ENCODE results near the gene PIN1. TPM values are rescaled to one million over a fixed set of nuclear protein-coding genes. Genes with fewer than 3 reads are reported as not detected.

The PIN1 gene
- total RNA-seq, result 40.4 and 46.2 TPM in 2 replicates

DNA sequence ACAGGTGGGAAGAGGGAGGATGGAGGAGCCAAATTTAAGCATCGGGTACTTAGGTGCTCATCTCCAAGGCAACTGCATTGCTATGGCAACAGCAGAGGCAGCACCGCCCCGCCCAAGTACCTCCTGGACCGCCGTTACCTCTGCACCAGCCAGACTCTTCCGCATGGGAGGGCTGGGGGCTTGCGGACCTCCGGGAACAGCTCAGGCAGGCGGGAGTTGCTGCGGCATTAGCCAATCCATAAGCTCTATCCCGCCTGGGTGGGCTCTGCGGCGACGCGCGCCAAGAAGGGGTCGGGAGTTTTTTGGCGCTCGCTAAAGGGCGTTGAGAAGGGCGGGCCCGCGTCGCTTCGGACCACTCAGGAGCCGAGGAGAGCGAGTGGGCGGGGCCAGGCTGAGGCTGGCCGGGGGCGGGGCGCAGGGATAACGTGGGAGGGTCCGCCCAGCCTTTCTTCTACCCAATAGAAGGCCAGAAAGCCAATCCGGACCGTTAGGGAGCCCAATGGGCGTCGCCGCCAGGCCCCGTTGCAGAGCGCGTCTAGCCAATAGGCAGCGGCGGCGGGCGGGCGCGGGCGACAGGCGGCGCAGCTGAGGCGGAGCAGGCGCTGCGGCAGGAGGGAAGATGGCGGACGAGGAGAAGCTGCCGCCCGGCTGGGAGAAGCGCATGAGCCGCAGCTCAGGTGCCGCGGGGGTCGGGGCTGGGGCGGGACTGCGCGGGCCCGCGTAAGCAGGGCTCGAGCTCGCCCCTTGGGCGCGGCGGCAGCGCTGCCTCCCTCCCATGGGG, at the start of gene PIN1:
PIN1 (plus strand) TSS at position 593 of the 781 bp plus-strand sequence; CDS start at position 620, 27 bp downstream.

DNA sequence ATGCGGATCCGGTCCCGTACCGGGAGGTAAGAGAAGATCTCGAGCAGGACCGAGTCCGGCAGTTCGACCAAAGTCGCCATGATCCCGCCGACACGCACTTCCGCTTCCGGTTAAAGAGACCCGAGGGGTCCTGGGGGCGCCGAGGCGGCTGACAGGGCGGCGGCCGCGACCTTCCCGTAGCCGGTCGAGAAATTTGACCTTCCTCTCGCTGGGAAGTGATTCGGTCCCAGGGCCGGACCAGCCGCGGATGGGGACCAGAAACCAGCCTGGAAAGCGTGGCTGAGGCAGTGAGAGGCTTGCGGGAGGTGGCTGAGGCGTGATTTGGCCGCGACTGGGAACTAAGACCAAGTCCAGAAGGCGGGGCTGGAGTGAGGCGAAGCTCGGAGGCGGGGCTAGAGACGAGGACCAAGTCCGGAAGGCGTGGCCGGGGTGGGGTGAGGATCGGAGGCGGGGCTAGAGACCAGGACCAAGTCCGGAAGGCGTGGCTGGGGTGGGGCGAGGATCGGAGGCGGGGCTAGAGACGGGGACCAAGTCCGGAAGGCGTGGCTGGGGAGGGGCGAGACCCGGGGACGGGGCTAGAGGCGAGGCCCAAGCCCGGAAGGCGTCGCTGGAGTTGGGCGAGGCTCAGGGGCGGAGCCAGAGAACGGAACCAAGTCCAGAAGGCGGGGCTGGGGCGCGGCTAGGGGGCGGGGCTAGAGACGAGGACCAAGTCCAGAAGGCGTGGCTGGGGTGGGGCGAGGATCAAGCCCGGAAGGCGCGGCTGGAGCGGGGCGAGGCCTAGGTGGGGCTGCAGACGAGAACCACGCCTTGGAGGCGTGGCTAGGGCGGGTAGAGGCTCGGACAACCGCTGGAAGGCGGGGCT, 16.2 kb upstream of the PIN1 start, which contains the start of gene FBXL12:
FBXL12 (minus strand) TSS at position 346 of the 862 bp plus-strand sequence; CDS start at position 80, 266 bp downstream.

DNA sequence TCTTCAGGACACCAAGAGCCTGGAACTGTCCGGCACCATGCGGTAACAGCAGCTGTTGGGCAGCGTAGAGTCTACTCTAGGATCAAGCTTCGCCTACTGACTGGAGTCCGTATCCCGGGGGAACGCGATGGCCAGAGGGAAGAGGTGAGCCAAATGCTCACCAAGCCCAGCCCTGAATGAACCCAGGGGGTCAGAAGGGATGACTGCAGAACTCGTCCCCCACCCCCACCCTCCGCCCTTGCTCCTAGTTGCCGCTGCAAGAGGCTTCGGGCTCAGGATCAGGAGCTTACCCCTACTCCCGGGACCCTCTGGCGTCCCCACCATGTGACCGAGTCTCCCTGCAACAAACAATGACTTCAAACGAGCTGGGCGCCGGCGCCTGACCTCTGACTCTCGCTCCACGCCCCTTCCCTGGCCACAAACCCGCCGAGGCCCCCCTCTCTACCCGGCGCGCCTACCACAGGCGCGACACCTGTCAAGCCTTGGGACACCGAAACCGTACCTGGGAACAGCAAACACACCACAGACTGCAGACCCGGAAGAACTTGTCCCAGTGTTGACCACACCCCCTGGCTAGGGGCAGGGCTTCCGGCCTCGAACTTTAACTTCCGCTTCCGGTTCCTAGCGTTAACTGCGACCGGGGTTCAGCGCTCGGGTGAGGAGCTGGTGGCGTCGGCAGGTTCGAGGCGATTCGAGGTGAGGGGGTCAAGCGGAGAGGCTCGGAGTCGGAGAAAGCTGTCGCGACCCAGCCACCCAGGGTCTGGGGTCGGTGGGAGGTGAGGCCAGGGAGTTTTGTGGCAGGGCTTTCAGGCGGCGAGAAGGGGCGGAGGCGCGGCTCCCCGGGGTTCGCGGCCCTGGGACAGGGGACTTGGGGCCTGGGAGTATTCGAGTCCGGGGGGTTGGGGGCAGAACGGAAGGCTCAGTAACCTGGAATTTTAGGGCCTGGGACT, 7.6 kb upstream of the PIN1 start, which contains the start of gene UBL5:
UBL5 (plus strand) TSS at position 630 of the 950 bp plus-strand sequence. CDS start 420 bp downstream, outside the sequence.

Small RNA genes within 50 kb of the gene (small RNA-seq; reads per million reads assigned to genes)
- gene RF00156, result not detected

Other genes starting within 250 kb of the PIN1 start
- 34.1 and 47.7 TPM in 2 replicates for gene ZNF561, start 214.1 kb upstream of the PIN1 start, total RNA-seq
- gene ZNF562, start 160.2 kb upstream of the PIN1 start, total RNA-seq, result 32.8 and 40.2 TPM in 2 replicates
- 14.4 and 23.6 TPM in 2 replicates for gene ZNF846, start 66.6 kb upstream of the PIN1 start, total RNA-seq
- 16.6 and 17.6 TPM in 2 replicates for gene FBXL12, start 16.2 kb upstream of the PIN1 start, total RNA-seq
- 143 and 239 TPM in 2 replicates for gene UBL5, start 7.4 kb upstream of the PIN1 start, total RNA-seq
- 2.5 and 4.0 TPM in 2 replicates for gene OLFM2, start 101.2 kb downstream of the PIN1 start, total RNA-seq
- 17.2 and 21.8 TPM in 2 replicates for gene COL5A3, start 175.2 kb downstream of the PIN1 start, total RNA-seq
- gene RDH8, start 178.2 kb downstream of the PIN1 start, total RNA-seq, result not detected in 2 replicates